PC-3 (cell line): ENCODE data around the gene SLC6A6. TPM values are rescaled to one million over a fixed set of nuclear protein-coding genes. Genes with fewer than 3 reads are reported as not detected.

Experiments
- ATAC-seq: fragments of 200-7000 bp; cut with Tn5 transposase; 2 replicates; pipeline ENCODE4 v1.9.1; 2020; ENCODE audit warnings: mild to moderate bottlenecking, moderate library complexity
- BruUV-seq: library from RNA; stranded (reverse); fragments of 400-500 nt; replicated peaks from 2 replicates; lab custom pipeline; 2021; lab: Mats Ljungman, UMichigan
- CTCF ChIA-PET: fragments of 300-600 bp; sonication (Branson Sonifier 250); formaldehyde crosslinking; loops from one replicate; lab custom pipeline; 2022; ENCODE audit warnings: antibody characterized with exemption; lab: Charles Lee
- POLR2A ChIA-PET: fragments of 300-600 bp; sonication (Branson Sonifier 250); formaldehyde crosslinking; loops from one replicate; lab custom pipeline; 2022; ENCODE audit warnings: antibody characterized with exemption; ENCODE audit not compliant: unreplicated experiment; lab: Charles Lee
- DNase-seq: peaks from one replicate; pipeline ENCODE4 v3.0.0-alpha.2; 2015
- H2AFZ ChIP-seq: fragments of 300-600 bp; sonication (generic); 2 replicates; pipeline ENCODE4 v1.6.0; 2016; ENCODE audit warnings: antibody characterized with exemption, low read length
- H3F3A ChIP-seq: fragments of 300-600 bp; sonication (generic); one replicate; pipeline ENCODE4 v1.6.0; 2017; ENCODE audit warnings: antibody characterized with exemption, low read length, control low read depth, mild to moderate bottlenecking; ENCODE audit not compliant: unreplicated experiment
- H3K27ac ChIP-seq: fragments of 300-600 bp; sonication (generic); 2 replicates; pipeline ENCODE4 v1.5.1; 2016; ENCODE audit warnings: mild to moderate bottlenecking, low read length
- H3K27me3 ChIP-seq: fragments of 300-600 bp; sonication (generic); 2 replicates; pipeline ENCODE4 v1.6.1; 2016; ENCODE audit warnings: low read length, mixed read lengths
- H3K36me3 ChIP-seq: fragments of 300-600 bp; sonication (generic); 2 replicates; pipeline ENCODE4 v1.6.1; 2016; ENCODE audit warnings: low read depth, mixed run types, low read length, mixed read lengths
- H3K4me1 ChIP-seq: fragments of 300-600 bp; sonication (generic); 2 replicates; pipeline ENCODE4 v1.5.1; 2016; ENCODE audit warnings: low read length; ENCODE audit not compliant: insufficient read depth
- H3K4me2 ChIP-seq: fragments of 300-600 bp; sonication (generic); 2 replicates; pipeline ENCODE4 v1.6.0; 2016; ENCODE audit warnings: low read length
- H3K4me3 ChIP-seq: fragments of 300-600 bp; sonication (generic); 2 replicates; pipeline ENCODE4 v1.5.1; 2016; ENCODE audit warnings: mild to moderate bottlenecking, low read length, mixed read lengths
- H3K79me2 ChIP-seq: fragments of 300-600 bp; sonication (generic); 2 replicates; pipeline ENCODE4 v1.6.1; 2017; ENCODE audit warnings: low read length, mixed read lengths
- H3K9ac ChIP-seq: fragments of 300-600 bp; sonication (generic); 2 replicates; pipeline ENCODE4 v1.6.0; 2016; ENCODE audit warnings: mild to moderate bottlenecking, low read length
- H3K9me2 ChIP-seq: fragments of 300-600 bp; sonication (generic); replicated peaks from 2 replicates; pipeline ENCODE4 v1.6.1; 2016; ENCODE audit warnings: mixed run types, low read length, mixed read lengths
- H3K9me3 ChIP-seq: fragments of 300-600 bp; sonication (generic); 2 replicates; pipeline ENCODE4 v1.6.1; 2016; ENCODE audit warnings: low read length, mixed read lengths
- H4K20me1 ChIP-seq: fragments of 300-600 bp; sonication (generic); 2 replicates; pipeline ENCODE4 v1.6.1; 2016; ENCODE audit warnings: low read length, mixed read lengths
- CTCF ChIP-seq: fragments of 300-600 bp; sonication (generic); conservative IDR thresholded peaks from 2 replicates; pipeline ENCODE4 v1.5.1; 2017; ENCODE audit warnings: antibody characterized with exemption, low read depth, mild to moderate bottlenecking, low read length
- EZH2 ChIP-seq: fragments of 300-600 bp; sonication (generic); IDR thresholded peaks from one replicate; pipeline ENCODE4 v1.6.1; 2017; ENCODE audit warnings: antibody characterized with exemption, mild to moderate bottlenecking, low read length; ENCODE audit not compliant: unreplicated experiment
- EZH2phosphoT487 ChIP-seq: fragments of 300-600 bp; sonication (generic); IDR thresholded peaks from 2 replicates; pipeline ENCODE4 v1.6.1; 2018; ENCODE audit warnings: mild to moderate bottlenecking, antibody characterized with exemption, low read length, borderline replicate concordance
- intact Hi-C: fragments of 100-400 bp; cut with micrococcal nuclease; formaldehyde crosslinking; loops from 2 replicates; pipeline ENCODE4 v1.9.0; 2023
- total RNA-seq: library from RNA; depleted of rRNA; stranded (reverse); fragments of >200 nt; gene quantifications from 2 replicates; pipeline ENCODE4 v1.2.3, GENCODE V29; 2014

Gene SLC6A6
- total RNA-seq, 1 experiment from 2014 or later, result 28.1 TPM

GRCh38 chr3:14464141-14464465 is 61.7 kb downstream of the SLC6A6 start:
- Histone ChIP-seq H3K9me3 (no peaks in the 10 kb centered on the region), H3K4me2 (no peak overlapping the region), H3K4me1 (peaks cover 12% of the 10 kb centered on the region), H2AFZ (no peak overlapping the region), H3K27ac (no peak overlapping the region), H3K9ac (no peak overlapping the region), H3K9me2 (no peaks in the 10 kb centered on the region), H3F3A (peaks cover 6% of the 10 kb centered on the region), H3K36me3 (peaks cover 24% of the 10 kb centered on the region), H3K4me3 (no peak overlapping the region), H3K27me3 (no peaks in the 10 kb centered on the region), H4K20me1 (no peaks in the 10 kb centered on the region), H3K79me2 (no peaks in the 10 kb centered on the region)
- ATAC-seq (no peak), DNase-seq (no peak)
- CTCF ChIA-PET, result no interaction called here
- intact Hi-C loops, result no loop called here
- TF ChIP-seq EZH2, result no peak
- no peak for TF ChIP-seq CTCF
- TF ChIP-seq EZH2phosphoT487, result no peak
- POLR2A ChIA-PET, result no interaction called here
- no TSS peak for BruUV-seq

- peaks cover 24% of the 10 kb centered on the region for H3K36me3 ChIP-seq
- ATAC-seq, result no peak
- intact Hi-C loops, result no loop called here
Measured at GRCh38 chr3:14464521-14464920, 62.1 kb downstream of the SLC6A6 start.

GRCh38 chr3:14465425-14465824 is 63.0 kb downstream of the SLC6A6 start:
- no peaks in the 10 kb centered on the region for H3K79me2 ChIP-seq
- BruUV-seq, result no TSS peak
- no peak overlapping the region for H3K9ac ChIP-seq
- no peaks in the 10 kb centered on the region for H3K9me3 ChIP-seq
- no peak overlapping the region for H3K4me3 ChIP-seq
- H3K27ac ChIP-seq, result no peak overlapping the region
- peaks cover 19% of the 10 kb centered on the region for H3K36me3 ChIP-seq
- H3F3A ChIP-seq, result peaks cover 1% of the 10 kb centered on the region
- no peaks in the 10 kb centered on the region for H3K27me3 ChIP-seq
- TF ChIP-seq EZH2 (no peak), EZH2phosphoT487 (no peak), CTCF (no peak)
- no peak overlapping the region for H3K4me2 ChIP-seq
- intact Hi-C loops, result no loop called here
- DNase-seq (no peak), ATAC-seq (no peak)
- CTCF ChIA-PET, result no interaction called here
- POLR2A ChIA-PET, result no interaction called here
- no peaks in the 10 kb centered on the region for H3K9me2 ChIP-seq
- no peak overlapping the region for H2AFZ ChIP-seq
- peaks cover 10% of the 10 kb centered on the region for H3K4me1 ChIP-seq
- no peaks in the 10 kb centered on the region for H4K20me1 ChIP-seq

More at GRCh38 chr3:14464521-14464920, 62.1 kb downstream of the SLC6A6 start:
- Histone ChIP-seq H3K4me1 (peaks cover 12% of the 10 kb centered on the region), H3K79me2 (no peaks in the 10 kb centered on the region), H3K4me3 (no peak overlapping the region), H3K9ac (no peak overlapping the region), H3K4me2 (no peak overlapping the region), H3K9me2 (no peaks in the 10 kb centered on the region), H3K27ac (no peak overlapping the region), H3F3A (peaks cover 6% of the 10 kb centered on the region), H4K20me1 (no peaks in the 10 kb centered on the region), H3K9me3 (no peaks in the 10 kb centered on the region), H2AFZ (no peak overlapping the region), H3K27me3 (no peaks in the 10 kb centered on the region)
- CTCF ChIA-PET, result no interaction called here
- POLR2A ChIA-PET, result no interaction called here
- DNase-seq, result no peak
- no TSS peak for BruUV-seq
- TF ChIP-seq EZH2, result no peak
- TF ChIP-seq EZH2phosphoT487, result no peak
- no peak for TF ChIP-seq CTCF
